Adipose tissue (tissue), 3 donors: ENCODE data around the gene SLC25A26. TPM values are rescaled to one million over a fixed set of nuclear protein-coding genes. Genes with fewer than 3 reads are reported as not detected.
"Not testable (repeated sequence)": the region's sequence is repeated elsewhere in the genome, so short reads cannot be mapped to it uniquely, and the experiment has no call there.

Source experiments
- H3K27ac ChIP-seq: one replicate; pipeline ENCODE4 v1.5.1; 2013; ENCODE audit warnings: low read depth, low read length
- WGBS, 3 donors: extraction: QIAGEN DNeasy Blood & Tissue Kit; methylation state at CpG; one replicate each; pipeline ENCODE4 v1.1.7; 2013; 5-methylcytosine and 5-hydroxymethylcytosine counted together
- polyA plus RNA-seq, 3 donors: library from polyadenylated mRNA; stranded (reverse); fragments of 200-250 nt; gene quantifications; one replicate each; pipeline ENCODE4 v1.2.3, GENCODE V29; 2013
- donor health status: healthy with polysubstance abuse.
- donor health status: Bipolar disorder and iron deficiency.
- donor health status: healthy.

The SLC25A26 gene
- polyA plus RNA-seq, 3 donors, result 12.6 to 21.6 (median 13.8) TPM

DNA sequence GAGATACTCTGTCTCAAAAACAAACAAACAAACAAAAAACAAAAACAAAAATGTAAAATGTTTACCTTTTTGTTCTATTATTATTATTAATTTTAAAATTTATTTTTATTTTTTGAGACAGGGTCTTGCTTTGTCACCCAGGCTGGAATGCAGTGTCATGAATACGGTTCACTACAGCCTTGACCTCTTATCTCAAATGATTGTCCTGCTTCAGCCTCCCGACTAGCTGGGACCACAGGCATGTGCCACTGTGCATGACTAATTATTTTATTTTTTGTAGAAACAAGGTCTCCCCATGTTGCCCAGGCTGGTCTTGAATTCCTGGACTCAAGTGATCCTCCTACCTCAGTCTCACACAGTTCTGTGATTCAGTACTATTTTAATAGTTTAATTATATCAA lies 5.7 kb upstream of the SLC25A26 start:
- 53 to 79% (median 74%) methylated on average over 2 of the region's 2 CpGs for WGBS, 3 donors
- H3K27ac ChIP-seq, result no peak overlapping the region

DNA sequence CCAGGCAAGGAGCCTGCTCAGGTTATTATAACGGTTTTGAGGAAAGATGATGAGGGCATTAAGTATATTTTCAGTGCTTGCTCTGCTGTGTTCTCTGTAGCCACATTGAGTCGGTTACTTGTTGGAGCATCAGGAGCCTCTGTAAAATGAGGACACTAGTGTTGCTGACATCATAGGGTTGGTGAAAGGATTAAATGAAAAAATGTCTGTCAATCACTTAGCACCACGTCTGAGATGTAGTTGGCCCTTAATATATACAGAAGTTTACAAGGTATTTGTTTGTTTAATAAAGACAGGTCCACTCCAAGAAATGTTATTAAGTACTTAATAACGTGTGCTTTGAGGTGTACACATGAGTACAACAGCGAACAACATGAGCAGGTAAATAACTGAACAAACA lies 735 bp upstream of the SLC25A26 start:
- 15 to 25% (median 24%) methylated on average over 5 of the region's 5 CpGs for WGBS, 3 donors
- no peak overlapping the region for H3K27ac ChIP-seq

DNA sequence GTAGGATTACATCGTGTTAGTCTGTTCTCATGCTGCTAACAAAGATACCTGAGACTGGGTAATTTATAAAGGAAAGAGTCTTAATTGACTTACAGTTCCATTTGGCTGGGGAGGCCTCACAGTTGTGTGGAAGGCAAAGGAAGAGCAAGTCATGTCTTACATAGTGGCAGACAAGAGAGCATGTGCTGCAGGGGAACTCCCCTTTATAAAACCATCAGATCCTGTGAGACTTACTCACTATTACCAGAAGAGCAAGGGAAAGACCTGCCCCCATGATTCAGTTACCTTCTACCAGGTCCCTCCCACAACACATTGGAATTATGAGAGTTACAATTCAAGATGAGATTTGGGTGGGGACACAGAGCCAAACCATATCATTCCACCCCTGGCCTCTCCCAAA lies 3.4 kb downstream of the SLC25A26 start:
- no peak overlapping the region for H3K27ac ChIP-seq
- WGBS, 3 donors, result 90 to 94% (median 92%) methylated on average over 1 of the region's 1 CpG

DNA sequence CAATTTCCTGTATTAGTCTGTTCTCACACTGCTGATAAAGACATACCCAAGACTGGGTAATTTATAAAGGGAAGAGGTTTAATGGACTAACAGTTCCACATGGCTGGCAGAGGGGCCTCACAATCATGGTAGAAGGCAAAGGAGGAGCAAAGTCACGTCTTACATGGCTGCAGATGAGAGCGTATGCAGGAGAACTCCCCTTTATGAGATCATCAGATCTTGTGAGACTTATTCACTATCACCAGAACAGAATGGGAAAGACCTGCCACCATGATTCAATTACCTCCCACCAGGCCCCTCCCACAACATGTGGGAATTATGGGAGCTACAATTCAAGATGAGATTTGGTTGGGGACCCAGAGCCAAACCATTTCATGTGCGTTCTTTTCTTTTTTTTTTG lies 5.3 kb downstream of the SLC25A26 start:
- WGBS, 3 donors, result 93 to 97% (median 95%) methylated on average over 3 of the region's 3 CpGs
- H3K27ac ChIP-seq, result not testable (repeated sequence)

DNA sequence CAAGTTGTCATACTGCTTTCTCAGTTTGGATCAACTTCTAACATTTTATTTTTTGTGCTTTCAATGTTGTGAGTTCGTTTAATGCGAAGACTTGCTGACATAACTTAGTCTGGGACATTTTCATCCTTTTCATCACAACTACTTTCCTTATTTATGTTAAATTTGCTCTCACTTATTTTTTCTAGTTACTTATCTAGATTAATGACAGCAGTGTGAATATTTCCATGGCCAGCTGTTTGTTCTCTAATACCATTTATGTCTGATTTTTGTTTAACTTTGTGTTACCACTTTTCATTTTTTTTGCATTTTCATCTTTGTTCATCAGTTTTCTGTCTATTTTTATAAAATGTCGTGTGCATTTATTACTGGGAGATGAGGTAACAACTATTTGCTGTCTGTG lies 6.2 kb downstream of the SLC25A26 start:
- WGBS, 3 donors, result 68 to 82% (median 73%) methylated on average over 3 of the region's 3 CpGs

DNA sequence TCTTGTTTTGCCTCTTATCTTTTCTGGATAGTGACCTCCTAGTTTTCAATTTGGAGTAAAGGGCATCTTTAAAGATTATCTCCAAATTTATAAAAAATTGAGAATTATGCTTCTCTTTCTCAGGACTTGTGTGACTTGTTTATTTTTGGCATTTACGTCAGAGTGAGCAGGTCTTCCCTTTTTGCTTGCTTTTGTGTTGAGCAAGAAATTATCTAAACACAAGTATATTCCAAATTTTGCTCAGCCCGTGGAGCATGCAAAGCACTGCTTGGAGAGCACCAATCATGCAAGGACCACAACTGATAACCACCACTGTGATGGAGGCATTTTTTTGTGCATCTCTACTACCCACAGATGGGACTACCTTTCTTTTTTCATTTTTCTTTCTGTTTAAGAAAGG lies 7.1 kb downstream of the SLC25A26 start:
- 40 to 63% (median 51%) methylated on average over 2 of the region's 2 CpGs for WGBS, 3 donors
- no peak overlapping the region for H3K27ac ChIP-seq

More for the DNA sequence above, 6.2 kb downstream of the SLC25A26 start:
- no peak overlapping the region for H3K27ac ChIP-seq

DNA sequence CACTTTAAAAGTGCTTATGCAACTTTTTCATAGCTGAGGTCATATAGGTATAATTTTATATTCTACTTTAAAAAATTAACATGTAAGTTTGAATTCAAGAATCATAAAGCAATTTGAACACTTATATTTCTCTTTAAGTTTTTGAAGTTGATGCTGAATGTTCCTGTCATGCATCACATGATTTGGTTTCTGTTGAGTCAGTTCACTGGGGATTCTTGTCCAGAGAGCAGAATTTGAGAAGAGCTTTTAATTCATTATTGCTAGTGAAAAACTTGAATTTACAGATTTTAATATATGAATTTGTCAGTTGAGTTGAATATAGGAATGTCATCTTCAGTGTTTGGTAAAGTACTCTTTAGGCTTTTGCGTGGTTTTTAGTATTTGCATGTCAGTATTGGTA lies 7.9 kb downstream of the SLC25A26 start:
- H3K27ac ChIP-seq, result no peak overlapping the region
- WGBS, 3 donors, result 98 to 100% (median 99%) methylated on average over 1 of the region's 1 CpG

DNA sequence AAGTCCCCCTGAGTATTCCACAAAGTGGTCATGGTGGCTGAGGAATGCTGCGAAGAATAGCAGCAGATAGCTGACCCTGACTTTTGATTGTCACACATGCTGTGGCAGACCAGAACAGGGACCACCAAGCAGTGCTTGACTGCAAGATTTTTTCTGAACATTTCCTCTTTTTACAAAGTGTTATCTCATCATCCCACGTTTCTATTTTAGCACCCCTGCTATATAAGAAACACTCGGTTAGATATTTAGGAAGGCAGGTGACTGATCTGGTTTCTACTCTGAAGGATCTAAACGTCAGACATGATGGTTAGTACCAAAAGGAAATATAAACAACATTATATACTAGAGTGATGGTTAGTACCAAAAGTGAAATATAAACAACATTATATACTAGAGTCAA lies 9.1 kb downstream of the SLC25A26 start:
- WGBS, 3 donors, result 43 to 56% (median 52%) methylated on average over 4 of the region's 4 CpGs

DNA sequence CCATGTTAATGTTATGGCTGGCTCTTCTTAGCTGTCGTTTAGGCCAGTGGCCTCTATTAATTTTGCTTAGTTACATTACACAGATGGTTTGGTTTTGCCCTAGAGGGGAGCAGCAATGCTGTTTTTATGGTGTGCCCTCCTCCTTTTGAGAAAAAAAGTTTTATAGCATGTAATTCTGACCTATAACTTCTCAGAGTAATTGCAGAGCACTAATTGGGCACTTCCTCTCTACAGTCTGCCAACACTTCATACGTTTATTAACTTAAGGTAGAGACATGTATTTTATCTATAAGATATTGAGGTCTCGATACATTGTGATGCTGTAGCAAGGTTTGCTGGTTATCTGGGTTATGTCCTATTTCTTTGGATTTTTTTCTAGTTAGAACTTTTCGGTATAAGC lies 12.2 kb downstream of the SLC25A26 start:
- WGBS, 3 donors, result 66 to 78% (median 75%) methylated on average over 4 of the region's 4 CpGs
- H3K27ac ChIP-seq, result no peak overlapping the region

More for the DNA sequence above, 9.1 kb downstream of the SLC25A26 start:
- H3K27ac ChIP-seq, result no peak overlapping the region

DNA sequence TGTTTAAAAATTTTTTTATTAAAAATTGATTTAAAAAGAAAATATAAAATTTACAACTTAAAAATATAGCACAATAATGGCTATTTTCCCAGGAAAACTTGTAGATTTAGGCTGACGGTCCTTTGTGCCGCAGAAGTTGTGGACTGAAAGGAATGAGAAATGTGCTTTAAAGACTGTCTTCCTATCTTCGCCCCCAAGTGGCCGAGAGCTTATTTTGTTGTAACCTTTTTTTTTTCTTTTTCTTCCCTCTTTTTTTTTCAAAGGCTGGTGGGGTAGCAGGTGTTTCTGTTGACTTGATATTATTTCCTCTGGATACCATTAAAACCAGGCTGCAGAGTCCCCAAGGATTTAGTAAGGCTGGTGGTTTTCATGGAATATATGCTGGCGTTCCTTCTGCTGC lies 15.5 kb downstream of the SLC25A26 start:
- no peak overlapping the region for H3K27ac ChIP-seq
- WGBS, 3 donors, result 85 to 95% (median 90%) methylated on average over 5 of the region's 5 CpGs

DNA sequence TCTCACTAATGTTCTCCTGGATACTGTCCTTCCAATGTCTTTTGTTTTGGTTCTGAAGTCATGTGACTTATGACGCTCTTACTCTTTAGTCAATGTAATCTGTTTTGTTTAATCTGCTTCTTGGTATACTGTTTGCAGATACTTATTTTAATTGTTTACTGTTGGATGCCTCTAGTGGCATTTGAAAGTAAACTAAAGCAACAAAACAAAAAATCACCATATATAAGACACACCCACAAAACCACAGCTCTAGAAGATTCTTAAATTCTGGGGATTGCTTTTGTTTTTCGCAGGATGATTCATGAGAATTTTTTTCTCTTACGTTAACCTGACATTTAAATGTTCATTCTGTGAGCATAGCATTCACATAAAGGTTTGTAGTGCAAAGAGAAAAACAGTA lies 16.8 kb downstream of the SLC25A26 start:
- 92 to 97% (median 95%) methylated on average over 3 of the region's 3 CpGs for WGBS, 3 donors
- H3K27ac ChIP-seq, result no peak overlapping the region

DNA sequence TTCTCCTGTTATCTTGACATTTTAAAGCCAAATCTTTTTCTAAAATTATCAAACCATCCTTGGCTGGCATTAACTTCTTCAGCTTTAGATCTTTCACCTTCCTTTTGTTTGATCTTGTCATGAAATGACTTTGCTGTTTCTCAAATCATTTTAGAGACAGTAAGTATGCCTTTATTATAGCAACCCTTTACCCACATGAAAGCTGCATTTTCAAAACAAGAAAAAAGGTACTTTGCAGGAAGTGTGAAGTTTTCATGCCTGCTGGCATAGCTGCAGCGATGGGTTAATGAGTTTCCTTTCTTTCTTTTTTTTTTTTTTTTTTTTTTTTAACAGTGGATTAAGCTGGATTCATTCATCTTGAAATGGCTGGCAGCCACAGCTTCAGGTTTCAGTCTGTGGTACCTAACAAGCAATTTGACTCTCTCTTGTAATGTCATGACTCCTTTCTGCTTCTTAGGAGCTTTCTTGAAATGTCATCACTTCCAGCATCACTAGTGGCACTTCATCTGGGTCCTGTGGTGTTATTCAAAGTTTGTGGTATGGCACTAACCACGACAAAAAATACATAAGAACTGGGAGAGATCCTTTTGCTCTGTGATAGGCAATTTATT lies 18.8 kb downstream of the SLC25A26 start:
- 89 to 91% (median 91%) methylated on average over 2 of the region's 2 CpGs for WGBS, 3 donors
- no peak overlapping the region for H3K27ac ChIP-seq

DNA sequence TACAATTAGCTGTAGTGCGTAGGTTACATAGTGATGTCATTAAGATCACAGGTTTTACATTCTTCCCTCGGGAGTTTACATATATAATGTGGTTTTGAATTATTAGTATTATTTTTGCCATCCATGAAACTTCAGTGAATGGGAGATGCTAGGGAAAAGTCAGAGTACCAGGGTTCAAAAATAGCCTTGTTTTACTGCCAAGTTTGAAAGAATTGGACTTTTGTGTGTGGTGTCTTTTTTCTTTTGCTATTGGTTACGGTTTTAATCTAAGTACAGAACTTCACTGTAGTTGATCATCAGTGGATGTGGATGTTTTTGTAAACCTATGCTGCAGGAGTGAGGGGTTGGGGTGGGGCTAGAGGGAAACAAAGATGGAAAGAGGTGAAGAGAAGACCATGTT lies 20.7 kb downstream of the SLC25A26 start:
- no peak overlapping the region for H3K27ac ChIP-seq
- WGBS, 3 donors, result 96 to 98% (median 97%) methylated on average over 3 of the region's 3 CpGs

DNA sequence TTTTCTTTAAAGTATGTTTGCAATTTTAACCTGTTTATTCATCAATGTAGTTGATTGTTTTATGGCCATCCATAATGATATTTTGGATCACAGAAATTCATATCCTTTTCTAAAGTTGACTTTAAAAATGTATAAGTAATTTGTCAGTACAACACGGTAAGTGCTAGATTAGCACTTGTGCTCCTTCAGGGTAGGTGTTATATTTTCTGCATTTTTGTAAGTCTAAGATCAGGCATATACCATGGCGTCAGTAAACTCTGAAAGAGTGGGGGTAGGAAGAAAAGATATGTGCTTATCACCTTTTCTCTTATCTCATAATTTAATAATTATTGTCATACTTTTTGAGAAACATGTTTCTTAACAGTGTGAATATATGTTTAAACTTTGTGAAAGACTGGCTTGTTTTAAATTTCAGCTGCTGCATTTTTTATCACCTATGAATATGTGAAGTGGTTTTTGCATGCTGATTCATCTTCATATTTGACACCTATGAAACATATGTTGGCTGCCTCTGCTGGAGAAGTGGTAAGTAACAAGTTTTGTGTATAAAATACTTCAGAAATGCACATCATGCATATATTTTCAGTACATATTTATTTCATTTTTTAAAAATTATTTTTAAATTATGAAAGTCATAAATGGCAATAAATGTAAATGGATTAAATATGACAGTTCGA lies 22.1 kb downstream of the SLC25A26 start:
- H3K27ac ChIP-seq, result no peak overlapping the region
- 94 to 98% (median 95%) methylated on average over 3 of the region's 3 CpGs for WGBS, 3 donors

DNA sequence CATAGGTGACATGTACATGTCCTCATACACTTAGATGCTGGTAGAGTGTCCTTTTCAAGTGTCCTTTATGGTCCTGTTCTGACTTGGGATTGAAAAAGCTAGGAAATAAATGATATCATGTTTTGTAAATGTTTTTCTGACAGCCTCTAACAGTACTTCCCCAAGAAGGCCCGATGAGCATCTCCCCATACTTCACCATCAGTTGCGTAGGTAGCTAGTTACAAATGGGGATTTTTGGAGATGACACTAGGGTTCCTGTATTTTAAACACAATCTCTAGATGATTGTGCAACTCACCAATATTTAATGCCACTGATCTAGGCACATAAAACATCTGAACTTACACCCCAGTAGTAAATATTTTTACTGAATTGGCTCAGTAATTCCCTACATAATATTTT lies 27.8 kb downstream of the SLC25A26 start:
- H3K27ac ChIP-seq, result no peak overlapping the region
- WGBS, 3 donors, result 67 to 100% (median 96%) methylated on average over 2 of the region's 2 CpGs

DNA sequence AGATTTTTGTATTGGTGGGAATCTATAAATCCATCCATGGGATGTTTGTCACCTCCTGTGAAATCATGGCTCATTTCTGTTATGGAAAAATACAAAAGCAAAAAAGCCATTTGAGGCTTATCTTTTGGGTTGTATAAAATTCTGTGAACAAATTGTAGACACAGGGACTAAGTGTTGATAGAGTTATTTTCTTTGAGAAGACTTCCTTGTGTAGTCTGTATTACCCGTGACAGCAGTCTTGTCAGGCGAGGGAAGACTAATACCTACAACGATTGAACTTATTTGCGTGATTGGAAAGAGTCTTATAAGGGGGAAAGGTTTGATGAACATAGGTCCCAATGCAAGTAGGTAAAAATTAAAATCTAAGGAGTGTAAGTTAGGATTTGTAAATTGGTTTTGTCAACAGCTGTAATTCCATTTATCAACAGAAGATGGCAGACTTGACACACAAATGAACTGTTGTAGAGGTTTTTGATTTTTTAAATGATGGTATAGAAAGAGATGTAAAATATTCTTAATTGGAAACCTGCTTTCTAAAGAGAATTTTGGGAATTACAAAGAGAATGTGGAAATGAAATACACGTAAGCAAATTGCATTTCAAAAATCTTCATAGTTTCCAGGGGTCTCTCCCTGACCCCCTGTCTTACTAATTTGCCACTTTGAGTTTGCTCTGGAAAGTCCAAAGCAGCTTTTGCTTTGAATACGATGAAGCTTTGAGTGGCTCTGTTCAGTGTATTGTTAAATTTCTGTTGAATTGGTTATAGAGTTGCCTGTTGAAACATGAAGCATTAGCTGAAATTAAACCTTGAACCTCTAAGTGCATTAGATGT lies 33.2 kb downstream of the SLC25A26 start:
- H3K27ac ChIP-seq, result no peak overlapping the region
- 36 to 72% (median 69%) methylated on average over 6 of the region's 6 CpGs for WGBS, 3 donors

DNA sequence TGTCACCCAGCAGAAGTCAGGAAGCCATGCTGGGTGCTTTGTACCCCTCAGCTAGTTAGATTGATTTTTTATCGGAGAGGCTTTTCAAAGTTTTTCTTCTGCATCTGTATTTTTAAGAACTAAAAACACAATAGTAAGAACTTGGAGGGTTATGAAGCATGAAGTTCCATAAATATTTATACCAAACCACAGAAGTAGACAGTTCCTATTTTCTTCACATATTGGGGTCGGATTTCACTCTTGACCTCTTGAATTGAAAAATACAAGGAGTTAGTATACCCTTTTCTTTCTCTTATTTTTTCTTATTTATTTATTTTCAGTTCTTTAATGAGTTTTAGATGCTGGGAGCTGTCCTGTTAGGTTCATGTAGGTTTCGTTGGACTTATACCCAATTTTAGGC lies 35.1 kb downstream of the SLC25A26 start:
- WGBS, 3 donors, result 82 to 95% (median 89%) methylated on average over 3 of the region's 3 CpGs
- H3K27ac ChIP-seq, result no peak overlapping the region

DNA sequence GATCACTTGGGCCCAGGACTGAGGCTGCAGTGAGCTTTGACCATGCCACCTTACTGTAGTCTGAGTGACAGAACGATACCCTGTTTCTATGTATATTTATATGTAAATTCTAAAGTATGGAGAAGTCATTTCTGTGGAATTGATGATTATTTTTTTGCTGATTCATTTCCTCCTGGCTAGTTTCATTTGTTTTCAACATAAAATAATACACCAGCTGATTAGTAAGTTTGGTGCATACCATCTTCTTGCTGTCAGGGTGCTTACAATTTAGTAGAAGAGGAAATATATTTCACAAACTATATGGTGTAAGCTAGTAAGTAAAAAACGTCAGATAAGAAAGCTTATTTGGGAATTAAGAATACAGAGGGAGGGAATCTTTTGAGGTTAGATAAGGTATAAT lies 36.0 kb downstream of the SLC25A26 start:
- WGBS, 3 donors, result 60 to 81% (median 60%) methylated on average over 2 of the region's 2 CpGs
- H3K27ac ChIP-seq, result no peak overlapping the region

DNA sequence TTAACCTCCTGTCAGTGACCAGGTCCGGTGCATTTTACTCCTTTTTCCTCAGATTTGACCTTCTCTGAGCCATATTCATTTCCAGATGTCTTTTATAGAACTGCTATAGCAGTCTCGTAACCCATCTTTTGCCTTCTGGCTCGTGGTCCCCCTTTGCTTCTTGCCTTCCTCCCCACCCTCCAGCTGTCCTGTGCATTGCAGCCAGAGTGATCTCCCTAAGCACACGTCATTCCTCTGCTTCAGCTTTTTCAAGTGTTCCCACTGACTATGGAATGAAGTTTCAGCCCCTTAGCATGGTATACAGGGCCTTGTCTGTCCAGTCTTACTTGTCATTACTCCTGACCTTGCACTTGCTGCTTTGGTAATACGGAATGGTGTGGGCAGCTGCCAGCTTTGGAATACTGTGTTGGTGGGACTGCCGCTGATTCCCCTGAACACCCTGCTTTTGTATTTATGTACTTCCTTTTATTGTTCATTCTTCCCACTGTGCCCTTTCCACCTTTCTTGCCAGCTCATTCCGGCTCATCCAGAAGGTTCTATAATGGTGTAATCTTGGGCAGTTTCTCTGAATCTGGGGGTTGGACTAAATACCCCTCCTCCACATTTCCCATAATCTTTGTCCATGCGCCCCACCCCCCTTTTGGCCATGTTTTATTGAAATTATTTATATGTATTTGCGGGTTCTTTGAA lies 38.9 kb downstream of the SLC25A26 start:
- 81 to 93% (median 86%) methylated on average over 9 of the region's 9 CpGs for WGBS, 3 donors
- H3K27ac ChIP-seq, result no peak overlapping the region
